ENCODE measurements around the gene GPAT2.

GRCh38 chr2:96074156-96074555 lies 39.4 kb upstream of the GPAT2 start:
- TF ChIP-seq ASH2L (IDR thresholded peaks at IDR 0.05; ENCODE audit: low read length), result no peak
- no peak for TF ChIP-seq CTCF (IDR thresholded peaks at IDR 0.05; ENCODE audit: control extremely low read depth in 1 of 3, insufficient read depth in 1 of 3, low read depth in 1 of 3, low read length in 3 of 3)
- no peak for TF ChIP-seq CHD1 (IDR thresholded peaks at IDR 0.05; ENCODE audit: low read depth, low read length)
